Prostate gland (tissue), 2 donors: ENCODE data around the gene P2RY13.

Source experiments
- CTCF ChIP-seq, 4 experiments: fragments of 200-600 bp in 2 of 4; fragments of 450-650 bp in 2 of 4; sonication (generic) in 2 of 4; IDR thresholded peaks; 1 replicate in 3 of 4; 2 replicates in 1 of 4; pipeline ENCODE4 v1.5.1; 2016 to 2019; ENCODE audit warnings: antibody characterized with exemption in 4 of 4, mild to moderate bottlenecking in 2 of 4, moderate library complexity in 2 of 4
- POLR2AphosphoS5 ChIP-seq: sonication (generic); formaldehyde crosslinking; IDR thresholded peaks from one replicate; pipeline ENCODE4 v1.6.1; 2017; ENCODE audit warnings: antibody characterized with exemption

- TF ChIP-seq POLR2AphosphoS5 (no peak), CTCF (IDR thresholded peaks at IDR 0.05) (no peak)
Measured at GRCh38 chr3:151350656-151351055, 21.3 kb upstream of the P2RY13 start.
